GM19035 (cell line): ENCODE measurements around the gene IPO11.
A peak's percentile ranks its signal among the peaks of the same experiment; 100 is the strongest.

Source experiments
- ATAC-seq: cut with Tn5 transposase; IDR thresholded peaks from one replicate; pipeline ENCODE4 v1.9.1; 2021; ENCODE audit not compliant: unreplicated experiment

IPO11 gene

DNA sequence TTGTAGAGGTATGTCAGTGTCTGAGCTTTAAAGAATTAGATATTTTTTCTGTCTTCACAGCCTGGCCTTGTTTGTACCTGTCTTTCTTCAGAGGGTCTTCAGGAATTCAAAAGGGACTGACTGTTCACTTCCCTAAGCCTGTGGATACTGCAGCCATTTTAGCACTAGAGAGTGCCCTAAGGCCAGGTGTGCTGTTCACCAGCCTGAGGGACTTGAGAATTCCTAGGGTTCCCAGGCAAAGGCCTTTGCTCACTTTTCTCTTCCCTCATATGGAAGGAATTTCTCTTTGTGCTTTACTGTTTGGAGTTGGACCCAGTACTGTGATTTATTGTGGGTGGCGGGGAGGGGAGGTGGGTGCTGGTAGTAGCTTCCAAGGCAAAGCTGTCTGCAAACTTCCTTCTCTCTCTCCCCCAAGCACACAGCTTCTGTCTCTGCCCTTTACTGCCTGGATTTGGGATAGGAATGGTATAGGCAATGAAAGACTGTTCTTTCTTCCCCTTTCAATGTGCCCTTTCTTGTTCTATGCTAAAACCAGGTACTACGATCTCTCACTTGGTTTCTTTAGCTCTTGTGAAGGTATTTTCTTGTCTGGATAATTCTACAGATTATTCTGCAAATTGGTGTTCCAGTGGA, 156.4 kb downstream of the IPO11 start:
- no peak for ATAC-seq

GRCh38 chr5:62569470-62569869, 156.9 kb downstream of the IPO11 start:
- no peak for ATAC-seq

DNA sequence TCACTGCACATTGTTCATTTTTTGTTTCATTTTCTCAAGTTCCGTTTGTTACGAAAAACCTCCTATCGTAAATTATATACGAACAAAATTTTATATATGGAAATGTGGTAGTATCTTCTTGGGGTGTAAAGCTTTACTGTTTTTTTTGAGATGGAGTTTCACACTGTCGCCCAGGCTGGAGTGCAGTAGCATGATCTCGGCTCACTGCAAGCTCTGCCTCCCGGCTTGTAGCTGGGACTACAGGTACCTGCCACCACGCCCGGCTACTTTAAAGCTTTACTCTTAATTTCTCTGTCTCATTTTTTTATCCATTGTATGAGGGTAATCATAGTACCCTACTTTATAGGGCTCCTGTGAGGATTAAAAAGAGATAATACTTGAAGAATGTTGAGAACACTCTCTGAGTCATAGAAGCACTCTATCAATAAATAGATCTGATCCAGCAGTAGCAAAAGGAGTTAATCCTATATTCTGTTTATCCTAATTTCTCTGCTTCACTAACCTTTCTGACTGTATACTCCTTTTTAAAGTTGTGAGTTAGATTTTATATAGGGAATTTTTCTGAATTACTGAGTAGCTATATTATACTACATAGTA, 160.5 kb downstream of the IPO11 start:
- ATAC-seq, result no peak

GRCh38 chr5:62574599-62574998, 162.0 kb downstream of the IPO11 start:
- no peak for ATAC-seq

- ATAC-seq, result no peak
Observed at GRCh38 chr5:62575066-62575465, 162.5 kb downstream of the IPO11 start.

DNA sequence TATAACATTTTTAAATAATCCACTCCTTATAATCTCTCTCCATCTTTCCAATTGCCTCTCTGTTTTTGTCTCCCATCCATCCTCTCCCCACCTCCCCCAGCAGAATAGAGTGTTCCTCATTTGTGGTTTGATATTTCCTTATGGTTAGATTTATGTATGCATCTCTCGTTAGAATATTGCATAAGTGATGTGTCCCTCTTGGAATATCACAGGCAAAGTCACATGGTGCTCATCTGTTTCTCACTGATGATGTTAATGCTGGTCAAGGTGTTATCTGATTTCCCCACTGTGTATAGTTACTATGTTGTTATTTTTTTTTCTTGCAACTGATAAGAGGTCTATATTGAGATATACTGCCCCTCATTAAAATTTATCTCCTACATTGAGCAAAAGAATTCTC, 162.9 kb downstream of the IPO11 start:
- ATAC-seq, result no peak

GRCh38 chr5:62576570-62577170, 164.1 kb downstream of the IPO11 start:
- ATAC-seq, result no peak

DNA sequence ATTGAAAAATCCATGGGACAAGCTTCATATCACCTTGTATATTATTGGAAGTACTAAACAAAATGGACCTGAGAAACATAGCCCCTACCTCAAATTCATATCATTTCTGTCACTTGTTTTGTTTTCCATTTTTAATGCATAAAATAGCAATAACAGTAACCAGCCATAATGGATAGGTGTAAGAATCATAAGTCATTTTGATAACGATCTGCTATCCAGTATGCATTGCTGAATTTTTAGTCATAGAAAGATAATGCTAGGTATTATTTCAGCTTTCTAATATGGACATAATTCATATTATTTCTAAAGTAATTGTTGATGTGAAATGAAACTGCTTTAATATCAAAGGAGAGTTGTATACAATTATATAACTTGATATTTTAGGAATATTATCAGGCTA, 164.9 kb downstream of the IPO11 start:
- ATAC-seq, result no peak

DNA sequence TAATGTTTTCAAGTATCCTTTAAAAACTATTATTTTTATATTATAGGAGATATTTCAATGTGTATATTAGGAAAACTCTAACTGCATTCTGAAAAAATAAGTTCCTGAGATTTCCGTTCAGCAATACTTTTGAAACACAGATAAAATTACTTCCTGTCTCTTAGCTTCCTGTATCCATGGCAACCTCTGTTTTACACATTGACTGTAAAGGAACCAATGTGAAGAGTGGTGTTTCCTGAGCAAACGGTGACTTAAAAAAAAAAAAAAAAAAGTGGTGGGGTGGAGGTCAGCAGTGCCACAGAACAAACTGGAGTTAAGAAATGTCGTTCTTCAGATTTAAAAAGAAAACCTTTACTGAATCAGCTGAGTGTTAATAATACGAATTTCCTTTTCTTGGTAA, 166.0 kb downstream of the IPO11 start, which contains the start of gene LRRC70:
Gene LRRC70, plus strand, starts transcription at position 280 of the 400 bp plus-strand sequence. CDS start 620 bp downstream, outside the sequence.
- peak; percentile 83 for ATAC-seq

GRCh38 chr5:62579761-62580160, 167.2 kb downstream of the IPO11 start:
- ATAC-seq, result no peak

- no peak for ATAC-seq
Observed at GRCh38 chr5:62581836-62582597, 169.5 kb downstream of the IPO11 start.

DNA sequence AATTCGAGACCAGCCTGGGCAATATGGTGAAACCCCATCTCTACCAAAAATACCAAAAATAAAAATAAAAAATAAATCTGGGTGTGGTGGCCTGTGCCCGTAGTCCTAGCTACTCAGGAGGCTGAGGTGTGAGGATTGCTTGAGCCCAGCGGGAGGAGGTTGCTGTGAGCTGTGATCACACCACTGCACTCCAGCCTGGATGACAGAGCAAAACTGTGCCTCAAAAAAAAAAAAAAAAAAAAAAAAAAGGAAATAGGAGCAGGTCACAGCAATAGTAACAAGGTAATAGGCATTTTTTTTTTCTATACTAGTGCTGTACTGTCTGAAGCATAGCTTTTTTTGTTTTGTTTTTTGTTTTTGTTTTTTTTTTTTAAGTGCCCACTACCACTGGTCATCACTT, 171.8 kb downstream of the IPO11 start:
- no peak for ATAC-seq

DNA sequence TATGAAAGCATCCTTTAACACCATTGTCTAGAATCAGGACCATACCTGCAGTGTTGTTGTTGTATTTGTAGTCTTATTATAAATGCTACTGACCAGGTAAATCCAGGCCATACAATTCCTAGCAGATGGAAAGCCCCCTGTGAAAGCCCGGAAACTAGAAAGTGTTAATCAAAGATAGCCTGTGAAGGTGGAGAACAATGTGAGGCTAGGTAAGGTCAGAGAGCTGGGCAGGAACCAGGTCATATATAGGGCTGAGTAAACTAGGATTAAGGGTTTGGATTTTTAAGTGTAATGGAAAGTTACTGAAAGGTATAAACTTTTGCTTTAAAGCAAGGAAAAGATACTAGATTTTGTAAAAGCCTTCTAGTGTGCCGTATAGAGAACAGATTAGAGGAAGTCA, 172.7 kb downstream of the IPO11 start:
- no peak for ATAC-seq

DNA sequence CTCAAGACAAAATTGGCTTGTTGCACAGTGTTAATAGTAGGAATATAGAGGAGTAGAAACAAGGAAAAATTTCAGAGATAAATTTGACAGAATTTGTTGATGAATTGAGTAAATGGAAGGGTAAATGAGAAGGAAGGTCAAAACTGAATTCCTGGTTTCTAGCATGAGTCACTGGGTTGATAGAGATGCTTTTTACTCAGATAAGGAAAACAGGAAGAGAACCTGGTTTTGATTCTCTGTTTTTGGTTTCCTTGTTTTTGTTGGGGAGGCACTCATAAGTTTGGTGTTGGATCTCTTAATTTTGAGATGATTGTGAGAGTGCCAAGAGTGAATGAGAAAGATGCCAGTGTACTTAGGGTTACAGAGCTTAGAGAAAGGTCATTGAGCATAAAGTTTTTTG, 173.2 kb downstream of the IPO11 start:
- no peak for ATAC-seq

GRCh38 chr5:62587737-62588136, 175.2 kb downstream of the IPO11 start:
- no peak for ATAC-seq

GRCh38 chr5:62588668-62589067, 176.1 kb downstream of the IPO11 start:
- ATAC-seq, result no peak

DNA sequence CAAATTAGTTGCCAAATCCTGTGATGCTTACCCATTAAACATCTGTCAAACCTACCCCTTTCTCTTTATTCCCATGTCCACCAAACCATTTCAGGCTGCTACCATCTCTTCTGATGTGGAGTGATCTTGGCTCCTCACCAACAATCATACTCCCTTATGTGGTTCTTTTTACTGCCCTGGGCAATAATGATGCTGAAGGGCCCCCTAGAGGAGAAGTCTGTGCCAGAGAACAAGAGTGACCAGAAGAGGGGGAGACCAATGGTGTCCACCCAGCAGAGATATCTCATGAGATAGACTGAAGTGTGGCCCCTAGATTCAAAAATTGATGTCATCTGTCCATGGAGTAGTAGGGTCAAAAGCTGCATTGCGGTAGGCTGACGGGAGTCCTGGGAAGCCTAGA, 176.9 kb downstream of the IPO11 start:
- ATAC-seq, result no peak

DNA sequence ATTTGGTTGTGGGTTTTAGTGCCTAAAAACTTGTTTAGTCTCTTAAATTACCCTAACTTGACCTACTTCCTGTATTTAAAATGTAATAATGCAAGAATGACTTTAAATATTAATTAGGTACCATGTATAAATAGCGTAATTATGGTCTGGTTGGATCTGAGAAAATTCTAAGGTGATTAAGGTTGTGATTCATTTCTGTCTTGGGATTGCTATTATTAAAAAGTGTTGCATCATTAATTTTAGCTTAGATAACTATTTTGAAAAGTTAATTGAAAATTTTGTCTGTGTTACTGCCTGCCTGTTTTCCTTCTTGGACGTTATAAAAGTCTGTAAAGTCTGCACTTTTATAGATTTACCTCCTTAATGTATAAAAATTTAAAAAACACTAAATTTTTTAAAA, 177.8 kb downstream of the IPO11 start:
- ATAC-seq, result no peak

- no peak for ATAC-seq
Observed at GRCh38 chr5:62592558-62592957, 180.0 kb downstream of the IPO11 start.

DNA sequence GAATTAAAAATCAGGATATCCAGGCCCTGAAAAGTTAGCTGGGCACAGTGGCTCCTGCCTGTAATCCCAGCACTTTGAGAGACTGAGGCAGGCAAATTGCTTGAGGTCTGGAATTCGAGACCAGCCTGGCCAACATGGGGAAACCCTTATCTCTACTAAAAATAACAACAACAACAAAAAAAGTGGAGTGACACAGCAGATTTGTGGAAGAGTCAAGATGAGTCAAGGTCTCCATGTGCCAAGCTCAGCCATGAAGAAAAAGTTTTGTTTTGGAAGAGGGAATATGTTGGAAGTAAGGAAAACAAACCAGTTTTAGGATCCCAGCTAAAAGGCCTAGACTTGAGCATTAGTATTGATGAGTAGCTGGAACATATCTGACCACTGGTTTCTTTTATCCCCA, 180.8 kb downstream of the IPO11 start:
- no peak for ATAC-seq

DNA sequence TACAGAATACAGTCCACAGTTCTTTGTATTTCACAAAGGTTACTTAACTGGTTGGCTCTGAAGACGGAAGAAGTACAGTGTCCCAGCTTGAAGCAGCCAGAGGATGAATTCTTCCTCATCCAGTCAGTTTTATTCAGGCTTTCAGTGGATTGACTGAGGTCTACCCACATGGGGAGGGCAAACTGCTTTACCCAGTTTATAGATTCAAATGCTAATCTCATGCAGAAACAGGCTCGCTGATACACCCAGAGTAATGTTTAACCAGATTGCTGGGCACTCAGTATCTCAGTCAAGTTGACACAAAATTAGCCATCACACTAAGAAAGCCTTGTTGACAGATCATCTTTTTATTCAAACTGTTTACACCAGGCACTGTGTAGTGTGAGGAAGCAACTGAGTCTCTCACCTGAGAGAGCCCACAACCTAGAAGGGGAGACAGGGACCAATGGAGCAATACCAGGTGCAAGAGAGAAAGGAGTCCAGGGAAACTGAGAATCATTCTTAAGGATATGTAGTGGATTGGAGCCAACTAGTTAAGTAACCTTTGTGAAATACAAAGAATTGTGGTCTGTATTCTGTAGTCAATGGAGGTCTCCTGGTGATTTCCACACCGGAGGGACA, 181.9 kb downstream of the IPO11 start:
- no peak for ATAC-seq
